GM23338 (cell line): Measurements from ENCODE around the gene ZNF211.

Experiments used
- CTCF ChIP-seq, 2 experiments: fragments of 200-600 bp in 1 of 2; sonication (generic) in 1 of 2; conservative IDR thresholded peaks; 2 replicates each; pipeline versions ENCODE4 v1.5.1 to v1.6.1; 2016 to 2017; ENCODE audit warnings: antibody characterized with exemption in 2 of 2, low read depth in 2 of 2, mild to moderate bottlenecking in 2 of 2, moderate library complexity in 1 of 2
- ETS1 ChIP-seq: IDR thresholded peaks from 2 replicates; pipeline ENCODE4 v1.6.1; 2016; ENCODE audit warnings: antibody characterized with exemption
- EZH2 ChIP-seq: fragments of 200-600 bp; sonication (generic); IDR thresholded peaks from one replicate; pipeline ENCODE4 v1.8.0; 2017; ENCODE audit warnings: antibody characterized with exemption, mild to moderate bottlenecking, low read depth; ENCODE audit not compliant: unreplicated experiment
- REST ChIP-seq: IDR thresholded peaks from one replicate; pipeline ENCODE4 v1.6.1; 2018; ENCODE audit warnings: antibody characterized with exemption; ENCODE audit not compliant: unreplicated experiment

- TF ChIP-seq CTCF (conservative IDR thresholded peaks at IDR 0.05; ENCODE audit: low read depth in 2 of 2) (no peak), EZH2 (no peak), REST (no peak), ETS1 (no peak)
Observed at GRCh38 chr19:57656346-57656745, 23.4 kb downstream of the ZNF211 start.
